Measurements from ENCODE around the gene HLCS. TPM values are rescaled to one million over a fixed set of nuclear protein-coding genes. Genes with fewer than 3 reads are reported as not detected.

HLCS gene
- total RNA-seq, 1 experiment from 2014 or later = 12.7 TPM

GRCh38 chr21:36959020-36959835 is 7.2 kb downstream of the HLCS start:
- H3K4me1 Mint-ChIP-seq = peaks cover 3 to 5% of the 10 kb centered on the region in 2 experiments
- Histone ChIP-seq H2BK12ac (ENCODE audit: insufficient read length, low read depth, low read length) (no peak overlapping the region), H4K8ac (replicated peaks; ENCODE audit: insufficient read length, low read depth, low read length) (no peak overlapping the region), H3K4ac (ENCODE audit: low read depth, low read length) (no peak overlapping the region), H4K20me1 (ENCODE audit: control insufficient read depth, insufficient read depth, insufficient read length) (no peaks in the 10 kb centered on the region), H3K79me2 (ENCODE audit: insufficient read depth, low read length) (no peaks in the 10 kb centered on the region), H3K9ac (ENCODE audit: extremely low read depth, insufficient read length, low read length) (no peak overlapping the region), H2BK120ac (ENCODE audit: low read depth, low read length, poor library complexity, severe bottlenecking) (no peak overlapping the region), H3K27ac (ENCODE audit: insufficient read length, low read depth, low read length) (no peak overlapping the region), H4K5ac (ENCODE audit: insufficient read length, low read depth, low read length) (no peak overlapping the region), H2BK20ac (ENCODE audit: low read depth, low read length, poor library complexity, severe bottlenecking) (no peak overlapping the region), H3K23ac (ENCODE audit: insufficient read length, low read depth, low read length) (no peak overlapping the region), H2BK5ac (ENCODE audit: insufficient read length, low read length) (no peak overlapping the region), H3K4me1 (ENCODE audit: insufficient read depth, low read length) (no peaks in the 10 kb centered on the region; the same call in 1 of the 2 replicates), H2BK15ac (ENCODE audit: low read depth, low read length) (no peak overlapping the region), H3K23me2 (ENCODE audit: insufficient read length, low read depth, low read length, poor library complexity, severe bottlenecking) (no peaks in the 10 kb centered on the region), H3K79me1 (ENCODE audit: insufficient read depth, low read depth, low read length, poor library complexity, severe bottlenecking) (no peaks in the 10 kb centered on the region), H3K9me3 (ENCODE audit: control insufficient read depth, low read depth, low read length) (no peaks in the 10 kb centered on the region), H2AFZ (ENCODE audit: low read length) (no peak overlapping the region), H3K27me3 (ENCODE audit: insufficient read depth, low read length) (no peaks in the 10 kb centered on the region), H3K56ac (ENCODE audit: insufficient read length, low read depth, low read length) (no peak overlapping the region), H3K18ac (ENCODE audit: insufficient read length, low read depth, low read length) (no peak overlapping the region), H4K91ac (ENCODE audit: insufficient read length, low read depth, low read length) (no peak overlapping the region), H3K14ac (ENCODE audit: insufficient read depth, low read length) (no peak overlapping the region; the same call in 1 of the 2 replicates), H3K4me2 (ENCODE audit: insufficient read depth, insufficient read length, low read length) (no peak overlapping the region), H2AK5ac (ENCODE audit: insufficient read length, low read length) (no peak overlapping the region), H3T11ph (ENCODE audit: low read length) (no peak overlapping the region)
- H3K36me3 Mint-ChIP-seq (ENCODE audit: insufficient read depth in 1 of 3, low read depth in 3 of 3) = peaks cover 4 to 9% (median 9%) of the 10 kb centered on the region in 3 experiments; a peak in 5 of 7 replicates
- peak; percentile 89 for DNase-seq
- WGBS (ENCODE audit: extremely low coverage, insufficient read length, low lambda C conversion rate) = no CpG with 5 or more reads among the region's 17 CpGs
- H3K9me3 Mint-ChIP-seq = no peaks in the 10 kb centered on the region
- TF ChIP-seq, protein P1, sequence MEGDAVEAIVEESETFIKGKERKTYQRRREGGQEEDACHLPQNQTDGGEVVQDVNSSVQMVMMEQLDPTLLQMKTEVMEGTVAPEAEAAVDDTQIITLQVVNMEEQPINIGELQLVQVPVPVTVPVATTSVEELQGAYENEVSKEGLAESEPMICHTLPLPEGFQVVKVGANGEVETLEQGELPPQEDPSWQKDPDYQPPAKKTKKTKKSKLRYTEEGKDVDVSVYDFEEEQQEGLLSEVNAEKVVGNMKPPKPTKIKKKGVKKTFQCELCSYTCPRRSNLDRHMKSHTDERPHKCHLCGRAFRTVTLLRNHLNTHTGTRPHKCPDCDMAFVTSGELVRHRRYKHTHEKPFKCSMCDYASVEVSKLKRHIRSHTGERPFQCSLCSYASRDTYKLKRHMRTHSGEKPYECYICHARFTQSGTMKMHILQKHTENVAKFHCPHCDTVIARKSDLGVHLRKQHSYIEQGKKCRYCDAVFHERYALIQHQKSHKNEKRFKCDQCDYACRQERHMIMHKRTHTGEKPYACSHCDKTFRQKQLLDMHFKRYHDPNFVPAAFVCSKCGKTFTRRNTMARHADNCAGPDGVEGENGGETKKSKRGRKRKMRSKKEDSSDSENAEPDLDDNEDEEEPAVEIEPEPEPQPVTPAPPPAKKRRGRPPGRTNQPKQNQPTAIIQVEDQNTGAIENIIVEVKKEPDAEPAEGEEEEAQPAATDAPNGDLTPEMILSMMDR (conservative IDR thresholded peaks at IDR 0.05) = no peak
- H3K27me3 Mint-ChIP-seq (ENCODE audit: low read depth) = no peaks in the 10 kb centered on the region
- H3K4me3 Mint-ChIP-seq = no peak overlapping the region
- peak overlapping the region in 1 of 3 experiments; percentile 16; a peak in 1 of 7 replicates for H3K27ac Mint-ChIP-seq

All from H9 (cell line).